Measurements from ENCODE around the gene CHD2.
"Not testable (repeated sequence)": the region's sequence is repeated elsewhere in the genome, so short reads cannot be mapped to it uniquely, and the experiment has no call there.

The CHD2 gene

GRCh38 chr15:93035092-93035915 is 135.2 kb downstream of the CHD2 start:
- Histone ChIP-seq H2AFZ (ENCODE audit: low read length, unreplicated experiment) (no peak overlapping the region), H3K79me2 (ENCODE audit: control insufficient read depth, insufficient read depth, low read length, unreplicated experiment) (no peaks in the 10 kb centered on the region), H3K4me1 (ENCODE audit: control insufficient read depth, insufficient read depth, low read length, unreplicated experiment) (peaks cover 3% of the 10 kb centered on the region), H3K27me3 (ENCODE audit: insufficient read depth, low read length) (no peaks in the 10 kb centered on the region), H3K36me3 (ENCODE audit: insufficient read depth, low read length) (no peaks in the 10 kb centered on the region), H3K4me3 (ENCODE audit: low read depth, low read length) (no peak overlapping the region), H3K27ac (ENCODE audit: low read depth, low read length) (no peak overlapping the region)

- Histone ChIP-seq H3K27ac (ENCODE audit: low read depth, low read length) (no peak overlapping the region), H3K79me2 (ENCODE audit: control insufficient read depth, insufficient read depth, low read length, unreplicated experiment) (no peaks in the 10 kb centered on the region), H3K27me3 (ENCODE audit: insufficient read depth, low read length) (no peaks in the 10 kb centered on the region), H3K4me3 (ENCODE audit: low read depth, low read length) (no peak overlapping the region), H3K4me1 (ENCODE audit: control insufficient read depth, insufficient read depth, low read length, unreplicated experiment) (no peaks in the 10 kb centered on the region), H3K36me3 (ENCODE audit: insufficient read depth, low read length) (no peaks in the 10 kb centered on the region), H2AFZ (ENCODE audit: low read length, unreplicated experiment) (no peak overlapping the region)
These were observed 136.1 kb downstream of the CHD2 start for GRCh38 chr15:93035953-93036810.

GRCh38 chr15:93036951-93037819 is 137.1 kb downstream of the CHD2 start:
- no peak overlapping the region for H3K27ac ChIP-seq (ENCODE audit: low read depth, low read length)
- no peaks in the 10 kb centered on the region for H3K4me1 ChIP-seq (ENCODE audit: control insufficient read depth, insufficient read depth, low read length, unreplicated experiment)
- H3K27me3 ChIP-seq (ENCODE audit: insufficient read depth, low read length), result no peaks in the 10 kb centered on the region

GRCh38 chr15:93037820-93038705 is 137.9 kb downstream of the CHD2 start:
- no peaks in the 10 kb centered on the region for H3K79me2 ChIP-seq (ENCODE audit: control insufficient read depth, insufficient read depth, low read length, unreplicated experiment)
- H3K36me3 ChIP-seq (ENCODE audit: insufficient read depth, low read length), result no peaks in the 10 kb centered on the region
- H2AFZ ChIP-seq (ENCODE audit: low read length, unreplicated experiment), result no peak overlapping the region
- no peak overlapping the region for H3K4me3 ChIP-seq (ENCODE audit: low read depth, low read length)
- no peaks in the 10 kb centered on the region for H3K4me1 ChIP-seq (ENCODE audit: control insufficient read depth, insufficient read depth, low read length, unreplicated experiment)
- no peaks in the 10 kb centered on the region for H3K27me3 ChIP-seq (ENCODE audit: insufficient read depth, low read length)
- no peak overlapping the region for H3K27ac ChIP-seq (ENCODE audit: low read depth, low read length)

More at GRCh38 chr15:93036951-93037819, 137.1 kb downstream of the CHD2 start:
- no peaks in the 10 kb centered on the region for H3K79me2 ChIP-seq (ENCODE audit: control insufficient read depth, insufficient read depth, low read length, unreplicated experiment)
- no peak overlapping the region for H3K4me3 ChIP-seq (ENCODE audit: low read depth, low read length)
- no peak overlapping the region for H2AFZ ChIP-seq (ENCODE audit: low read length, unreplicated experiment)
- no peaks in the 10 kb centered on the region for H3K36me3 ChIP-seq (ENCODE audit: insufficient read depth, low read length)

GRCh38 chr15:93039562-93040287 is 139.6 kb downstream of the CHD2 start:
- not testable (repeated sequence) for H3K36me3 ChIP-seq (ENCODE audit: insufficient read depth, low read length); H3K27me3 ChIP-seq (ENCODE audit: insufficient read depth, low read length); H3K27ac ChIP-seq (ENCODE audit: low read depth, low read length); H3K4me1 ChIP-seq (ENCODE audit: control insufficient read depth, insufficient read depth, low read length, unreplicated experiment); H3K4me3 ChIP-seq (ENCODE audit: low read depth, low read length); H3K79me2 ChIP-seq (ENCODE audit: control insufficient read depth, insufficient read depth, low read length, unreplicated experiment); H2AFZ ChIP-seq (ENCODE audit: low read length, unreplicated experiment)

- Histone ChIP-seq H3K79me2 (ENCODE audit: control insufficient read depth, insufficient read depth, low read length, unreplicated experiment) (no peaks in the 10 kb centered on the region), H3K36me3 (ENCODE audit: insufficient read depth, low read length) (no peaks in the 10 kb centered on the region), H3K4me3 (ENCODE audit: low read depth, low read length) (no peak overlapping the region), H3K4me1 (ENCODE audit: control insufficient read depth, insufficient read depth, low read length, unreplicated experiment) (no peaks in the 10 kb centered on the region), H3K27ac (ENCODE audit: low read depth, low read length) (no peak overlapping the region), H2AFZ (ENCODE audit: low read length, unreplicated experiment) (no peak overlapping the region), H3K27me3 (ENCODE audit: insufficient read depth, low read length) (no peaks in the 10 kb centered on the region)
These were observed 140.4 kb downstream of the CHD2 start for GRCh38 chr15:93040288-93041158.

- no peaks in the 10 kb centered on the region for H3K79me2 ChIP-seq (ENCODE audit: control insufficient read depth, insufficient read depth, low read length, unreplicated experiment)
- no peaks in the 10 kb centered on the region for H3K36me3 ChIP-seq (ENCODE audit: insufficient read depth, low read length)
- no peak overlapping the region for H3K4me3 ChIP-seq (ENCODE audit: low read depth, low read length)
- no peaks in the 10 kb centered on the region for H3K27me3 ChIP-seq (ENCODE audit: insufficient read depth, low read length)
- H2AFZ ChIP-seq (ENCODE audit: low read length, unreplicated experiment), result no peak overlapping the region
- H3K27ac ChIP-seq (ENCODE audit: low read depth, low read length), result no peak overlapping the region
- H3K4me1 ChIP-seq (ENCODE audit: control insufficient read depth, insufficient read depth, low read length, unreplicated experiment), result no peaks in the 10 kb centered on the region
These were observed 141.0 kb downstream of the CHD2 start for GRCh38 chr15:93041159-93041547.

- Histone ChIP-seq H3K27ac (ENCODE audit: low read depth, low read length) (no peak overlapping the region), H2AFZ (ENCODE audit: low read length, unreplicated experiment) (no peak overlapping the region), H3K36me3 (ENCODE audit: insufficient read depth, low read length) (no peaks in the 10 kb centered on the region), H3K4me1 (ENCODE audit: control insufficient read depth, insufficient read depth, low read length, unreplicated experiment) (no peaks in the 10 kb centered on the region), H3K79me2 (ENCODE audit: control insufficient read depth, insufficient read depth, low read length, unreplicated experiment) (no peaks in the 10 kb centered on the region), H3K4me3 (ENCODE audit: low read depth, low read length) (no peak overlapping the region), H3K27me3 (ENCODE audit: insufficient read depth, low read length) (no peaks in the 10 kb centered on the region)
These were observed 142.1 kb downstream of the CHD2 start for GRCh38 chr15:93042211-93042610.
